ENCODE data around the gene EPHB3.

DNA sequence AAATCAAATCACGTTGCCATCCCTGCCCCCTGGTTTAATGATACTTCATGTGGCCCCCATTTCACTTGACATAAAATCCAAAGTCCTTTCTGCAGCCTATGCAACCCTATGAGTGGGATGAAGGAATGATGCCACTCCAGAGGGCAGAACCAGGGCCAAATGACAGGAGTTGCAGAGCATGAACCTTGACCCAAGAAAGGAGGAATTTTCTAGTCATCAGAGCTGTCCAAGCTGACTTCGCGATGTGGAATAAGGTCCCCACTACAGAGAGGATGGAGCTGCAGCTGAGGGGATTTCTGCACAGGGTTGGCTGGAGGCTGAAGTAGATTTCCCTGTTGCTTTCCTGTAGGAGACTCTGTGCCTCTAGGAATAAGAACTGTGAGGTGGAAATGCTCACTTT lies 15.8 kb upstream of the EPHB3 start:
- TF ChIP-seq, protein P1, sequence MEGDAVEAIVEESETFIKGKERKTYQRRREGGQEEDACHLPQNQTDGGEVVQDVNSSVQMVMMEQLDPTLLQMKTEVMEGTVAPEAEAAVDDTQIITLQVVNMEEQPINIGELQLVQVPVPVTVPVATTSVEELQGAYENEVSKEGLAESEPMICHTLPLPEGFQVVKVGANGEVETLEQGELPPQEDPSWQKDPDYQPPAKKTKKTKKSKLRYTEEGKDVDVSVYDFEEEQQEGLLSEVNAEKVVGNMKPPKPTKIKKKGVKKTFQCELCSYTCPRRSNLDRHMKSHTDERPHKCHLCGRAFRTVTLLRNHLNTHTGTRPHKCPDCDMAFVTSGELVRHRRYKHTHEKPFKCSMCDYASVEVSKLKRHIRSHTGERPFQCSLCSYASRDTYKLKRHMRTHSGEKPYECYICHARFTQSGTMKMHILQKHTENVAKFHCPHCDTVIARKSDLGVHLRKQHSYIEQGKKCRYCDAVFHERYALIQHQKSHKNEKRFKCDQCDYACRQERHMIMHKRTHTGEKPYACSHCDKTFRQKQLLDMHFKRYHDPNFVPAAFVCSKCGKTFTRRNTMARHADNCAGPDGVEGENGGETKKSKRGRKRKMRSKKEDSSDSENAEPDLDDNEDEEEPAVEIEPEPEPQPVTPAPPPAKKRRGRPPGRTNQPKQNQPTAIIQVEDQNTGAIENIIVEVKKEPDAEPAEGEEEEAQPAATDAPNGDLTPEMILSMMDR (IDR thresholded peaks at IDR 0.05; ENCODE audit: low read depth, low read length) = no peak
- no peak for TF ChIP-seq POLR2A (IDR thresholded peaks at IDR 0.05; ENCODE audit: extremely low read depth, insufficient read length)

Measured in NB4 (cell line).